H1 (cell line): Measurements from ENCODE around the gene MEF2C. TPM values are rescaled to one million over a fixed set of nuclear protein-coding genes. Genes with fewer than 3 reads are reported as not detected.

Experiments used
- CTCF ChIA-PET: fragments of 300-600 bp; sonication (Branson Sonifier 250); formaldehyde crosslinking; loops from one replicate; lab custom pipeline; 2021; ENCODE audit not compliant: partially characterized antibody; lab: Charles Lee
- POLR2A ChIA-PET: fragments of 300-600 bp; sonication (Branson Sonifier 250); formaldehyde crosslinking; loops from one replicate; lab custom pipeline; 2021; ENCODE audit warnings: inconsistent platforms; ENCODE audit not compliant: partially characterized antibody; lab: Charles Lee
- DNase-seq, 2 experiments: peaks; one replicate each; pipeline versions ENCODE4 v3.0.0 to v3.0.0-alpha.2; 2010 to 2022; ENCODE audit warnings: low spot score in 2 of 2, low read depth in 1 of 2, mixed read lengths in 1 of 2
- FAIRE-seq: peaks from 2 replicates; lab custom pipeline; 2011; peaks lifted over from hg19 to GRCh38; lab: Jason Lieb, UNC
- H2AFZ ChIP-seq: 2 replicates; pipeline ENCODE4 v1.8.1; 2012; ENCODE audit warnings: low read length, inconsistent platforms
- H2AK5ac ChIP-seq: 2 replicates; pipeline ENCODE4 v1.6.1; 2013; ENCODE audit warnings: low read depth, low read length
- H2BK120ac ChIP-seq: replicated peaks from 2 replicates; pipeline ENCODE3; 2013; ENCODE audit warnings: low read depth, low read length, inconsistent platforms
- H2BK12ac ChIP-seq: 2 replicates; pipeline ENCODE4 v1.6.1; 2013; ENCODE audit warnings: low read depth, low read length
- H2BK15ac ChIP-seq: 2 replicates; pipeline ENCODE4 v1.6.1; 2013; ENCODE audit warnings: low read length
- H2BK20ac ChIP-seq: 2 replicates; pipeline ENCODE4 v1.6.1; 2013; ENCODE audit warnings: low read length
- H2BK5ac ChIP-seq: 2 replicates; pipeline ENCODE4 v1.6.1; 2013; ENCODE audit warnings: low read depth, low read length
- H3K14ac ChIP-seq: 2 replicates; pipeline ENCODE4 v1.6.1; 2013; ENCODE audit warnings: inconsistent platforms; ENCODE audit not compliant: insufficient read length
- H3K18ac ChIP-seq: 2 replicates; pipeline ENCODE4 v1.6.1; 2013; ENCODE audit warnings: low read length; ENCODE audit errors: extremely low read depth
- H3K23ac ChIP-seq: 2 replicates; pipeline ENCODE4 v1.6.1; 2013; ENCODE audit warnings: inconsistent platforms; ENCODE audit not compliant: insufficient read length
- H3K23me2 ChIP-seq: 2 replicates; pipeline ENCODE4 v1.6.1; 2013; ENCODE audit warnings: low read depth, low read length
- H3K27ac ChIP-seq: 2 replicates; pipeline ENCODE4 v1.6.1; 2011; ENCODE audit warnings: low read depth, low read length, inconsistent platforms
- H3K27me3 ChIP-seq, 4 experiments: replicated peaks in 1 of 4; 1 replicate in 1 of 4; 2 replicates in 3 of 4; pipeline versions ENCODE4 v1.6.1 to v1.8.1; 2011 to 2013; ENCODE audit warnings: low read length in 3 of 4, mild to moderate bottlenecking in 3 of 4, inconsistent platforms in 2 of 4, mixed read lengths in 2 of 4, moderate library complexity in 1 of 4; ENCODE audit not compliant: control insufficient read depth in 3 of 4, insufficient read depth in 3 of 4; ENCODE audit errors: extremely low read depth in 1 of 4
- H3K36me3 ChIP-seq, 4 experiments: 2 replicates each; pipeline versions ENCODE4 v1.6.1 to v1.8.1; 2011 to 2013; ENCODE audit warnings: mild to moderate bottlenecking in 4 of 4, low read length in 3 of 4, moderate library complexity in 2 of 4, control low read depth in 1 of 4, inconsistent platforms in 1 of 4; ENCODE audit not compliant: insufficient read depth in 4 of 4, control insufficient read depth in 2 of 4
- H3K4ac ChIP-seq: replicated peaks from 2 replicates; pipeline ENCODE3; 2013; ENCODE audit warnings: low read length, low read depth, mixed read lengths, inconsistent platforms; ENCODE audit not compliant: insufficient read length
- H3K4me1 ChIP-seq, 4 experiments: replicated peaks in 1 of 4; 1 replicate in 1 of 4; 2 replicates in 3 of 4; pipeline versions ENCODE4 v1.6.1 to v1.8.1; 2011 to 2013; ENCODE audit warnings: low read length in 3 of 4, inconsistent platforms in 2 of 4, mixed read lengths in 1 of 4; ENCODE audit not compliant: insufficient read depth in 4 of 4, control insufficient read depth in 3 of 4
- H3K4me2 ChIP-seq, 2 experiments: 2 replicates each; pipeline versions ENCODE4 v1.6.1 to v1.8.1; 2011 to 2013; ENCODE audit warnings: low read depth in 2 of 2, low read length in 2 of 2, control low read depth in 1 of 2, inconsistent platforms in 1 of 2, mild to moderate bottlenecking in 1 of 2; ENCODE audit not compliant: insufficient read depth in 1 of 2
- H3K4me3 ChIP-seq, 4 experiments: fragments of 200-600, 300-600 bp in 1 of 4; sonication (generic), shearing (Covaris generic), sonication (Bioruptor Twin) in 1 of 4; 2 replicates each; pipeline versions ENCODE4 v1.5.1 to v1.8.1; 2011 to 2016; ENCODE audit warnings: low read length in 4 of 4, low read depth in 3 of 4, control low read depth in 2 of 4, inconsistent platforms in 2 of 4, mild to moderate bottlenecking in 2 of 4, mixed read lengths in 1 of 4, moderate library complexity in 1 of 4; ENCODE audit not compliant: insufficient read depth in 2 of 4; ENCODE audit errors: extremely low read depth in 1 of 4
- H3K56ac ChIP-seq: replicated peaks from 2 replicates; pipeline ENCODE3; 2013; ENCODE audit warnings: low read depth, mild to moderate bottlenecking, mixed read lengths, low read length, inconsistent platforms; ENCODE audit not compliant: insufficient read length
- H3K79me1 ChIP-seq: 2 replicates; pipeline ENCODE4 v1.6.1; 2013; ENCODE audit warnings: low read depth, low read length, control low read depth
- H3K79me2 ChIP-seq, 2 experiments: 2 replicates each; pipeline versions ENCODE4 v1.6.1 to v1.8.1; 2012 to 2013; ENCODE audit warnings: low read length in 2 of 2, mild to moderate bottlenecking in 2 of 2, inconsistent platforms in 1 of 2; ENCODE audit not compliant: insufficient read depth in 2 of 2, control insufficient read depth in 1 of 2
- H3K9ac ChIP-seq, 4 experiments: replicated peaks in 1 of 4; 1 replicate in 1 of 4; 2 replicates in 3 of 4; pipeline versions ENCODE4 v1.6.1 to v1.8.1; 2011 to 2013; ENCODE audit warnings: low read depth in 3 of 4, low read length in 3 of 4, control low read depth in 2 of 4, mild to moderate bottlenecking in 2 of 4, moderate library complexity in 2 of 4, inconsistent platforms in 1 of 4; ENCODE audit errors: extremely low read depth in 1 of 4
- H3K9me3 ChIP-seq, 2 experiments: 2 replicates each; pipeline versions ENCODE4 v1.6.1 to v1.8.1; 2012 to 2013; ENCODE audit warnings: mild to moderate bottlenecking in 2 of 2, moderate library complexity in 2 of 2, control low read depth in 1 of 2, inconsistent platforms in 1 of 2, low read depth in 1 of 2, low read length in 1 of 2, mixed read lengths in 1 of 2; ENCODE audit not compliant: insufficient read depth in 2 of 2
- H4K20me1 ChIP-seq, 2 experiments: replicated peaks in 1 of 2; 2 replicates each; pipeline versions ENCODE3 to v1.8.1; 2011 to 2013; ENCODE audit warnings: inconsistent platforms in 2 of 2, low read length in 2 of 2, mild to moderate bottlenecking in 1 of 2; ENCODE audit not compliant: insufficient read depth in 2 of 2, control insufficient read depth in 1 of 2
- H4K5ac ChIP-seq: 2 replicates; pipeline ENCODE4 v1.6.1; 2013; ENCODE audit warnings: low read length, low read depth, mixed read lengths, inconsistent platforms; ENCODE audit not compliant: insufficient read length
- H4K8ac ChIP-seq: 2 replicates; pipeline ENCODE4 v1.8.0; 2013; ENCODE audit warnings: mild to moderate bottlenecking, moderate library complexity, low read length, inconsistent platforms; ENCODE audit not compliant: insufficient read depth; ENCODE audit errors: extremely low read depth
- H4K91ac ChIP-seq: replicated peaks from 2 replicates; pipeline ENCODE3; 2013; ENCODE audit warnings: low read length, mixed read lengths, inconsistent platforms; ENCODE audit not compliant: insufficient read length
- ASH2L ChIP-seq: fragments of 200-600, 300-600 bp; sonication (generic); IDR thresholded peaks from one replicate; pipeline ENCODE4 v1.7.1; 2017; ENCODE audit warnings: low read length
- ATF3 ChIP-seq: IDR thresholded peaks from 2 replicates; pipeline ENCODE4 v1.6.1; 2011; ENCODE audit warnings: low read depth, mild to moderate bottlenecking, low read length; ENCODE audit not compliant: insufficient read depth
- BACH1 ChIP-seq: IDR thresholded peaks from 2 replicates; pipeline ENCODE4 v1.6.1; 2012; ENCODE audit warnings: low read length, improper control_type of control experiment
- CHD1 ChIP-seq: IDR thresholded peaks from 2 replicates; pipeline ENCODE4 v1.6.1; 2012; ENCODE audit warnings: low read depth, low read length, improper control_type of control experiment
- CREB1 ChIP-seq: IDR thresholded peaks from 2 replicates; pipeline ENCODE4 v1.6.1; 2012; ENCODE audit warnings: inconsistent platforms
- GABPA ChIP-seq: IDR thresholded peaks from 2 replicates; pipeline ENCODE4 v1.6.1; 2011; ENCODE audit warnings: mild to moderate bottlenecking, low read length, moderate library complexity, borderline replicate concordance; ENCODE audit not compliant: insufficient read depth
- NRF1 ChIP-seq: IDR thresholded peaks from 2 replicates; pipeline ENCODE4 v1.6.1; 2011; ENCODE audit warnings: mild to moderate bottlenecking, low read depth, low read length, improper control_type of control experiment
- PHF8 ChIP-seq: fragments of 200-600 bp; sonication (generic); conservative IDR thresholded peaks from 2 replicates; pipeline ENCODE4 v1.7.1; 2012; ENCODE audit warnings: low read depth, mild to moderate bottlenecking, inconsistent platforms, low read length, moderate library complexity
- POLR2A ChIP-seq, 2 experiments: IDR thresholded peaks; 1 replicate in 1 of 2; 2 replicates in 1 of 2; pipeline ENCODE4 v1.6.1; 2011; ENCODE audit warnings: low read depth in 2 of 2, low read length in 2 of 2, mild to moderate bottlenecking in 2 of 2; ENCODE audit errors: control extremely low read depth in 1 of 2
- SAP30 ChIP-seq: fragments of 300-600 bp; sonication (generic); IDR thresholded peaks from 2 replicates; pipeline ENCODE4 v1.7.1; 2012; ENCODE audit warnings: low read length, moderate library complexity, mild to moderate bottlenecking, inconsistent platforms; ENCODE audit not compliant: insufficient read depth, insufficient replicate concordance
- SP2 ChIP-seq: IDR thresholded peaks from 2 replicates; pipeline ENCODE4 v1.6.1; 2012; ENCODE audit warnings: mild to moderate bottlenecking, low read length, inconsistent platforms
- TBP ChIP-seq: IDR thresholded peaks from 2 replicates; pipeline ENCODE4 v1.6.1; 2011; ENCODE audit warnings: low read depth, low read length, improper control_type of control experiment
- USF2 ChIP-seq: IDR thresholded peaks from 2 replicates; pipeline ENCODE4 v1.6.1; 2011; ENCODE audit warnings: low read length, improper control_type of control experiment
- WGBS, 2 experiments: shearing (Covaris generic) in 1 of 2; methylation state at CpG; one replicate each; pipeline versions ENCODE4 v1.1.6 to v1.1.7; 2013 to 2015; ENCODE audit warnings: low lambda C conversion rate in 2 of 2, mixed read lengths in 2 of 2, inconsistent platforms in 1 of 2, low coverage in 1 of 2, missing lambda C conversion rate in 1 of 2; ENCODE audit not compliant: insufficient replicate concordance in 2 of 2, insufficient coverage in 1 of 2, insufficient read length in 1 of 2; ENCODE audit errors: extremely low coverage in 1 of 2, missing lambda C conversion rate in 1 of 2; 5-methylcytosine and 5-hydroxymethylcytosine counted together
- polyA plus RNA-seq, 7 experiments: library from polyadenylated mRNA; depleted of rRNA in 3 of 7; stranded (reverse) in 5 of 7; unstranded in 2 of 7; fragments of >200 nt in 5 of 7; fragments of 200-250 nt in 2 of 7; gene quantifications; 1 replicate in 5 of 7; 2 replicates in 1 of 7; 4 replicates in 1 of 7; pipeline versions ENCODE4 v1.2.1 to v1.2.3, GENCODE V29; 2011 to 2013; ENCODE audit warnings: missing spikeins in 2 of 7, mixed read lengths in 2 of 7
- total RNA-seq: library from RNA; stranded (reverse); fragmentation: NEBNext Ultra II Directional; extraction: Animal tissue kit (Norgen Biotek cat#: 25700); gene quantifications from 2 replicates; pipeline ENCODE4 v1.2.1, GENCODE V29; 2021

Gene MEF2C
- total and polyA plus RNA-seq, 2 of the 8 experiments (the other 6 are each of a cell fraction or from before 2014, with no cell fraction given): 0.59 to 0.99 TPM

GRCh38 chr5:88691230-88691582 lies 191.8 kb downstream of the MEF2C start:
- H3K14ac ChIP-seq: no peak overlapping the region
- no peak overlapping the region for H3K18ac ChIP-seq
- H3K4me2 ChIP-seq: peak overlapping the region; percentile 59 to 95
- peak overlapping the region in 1 of 4 experiments; percentile 54; a peak in 1 of 8 replicates for H3K4me3 ChIP-seq
- peaks cover 30 to 39% (median 35%) of the 10 kb centered on the region in 4 experiments for H3K4me1 ChIP-seq
- H3K23me2 ChIP-seq: peaks cover 5% of the 10 kb centered on the region; the same call in 1 of the 2 replicates
- no peak overlapping the region for H3K56ac ChIP-seq
- H3K4ac ChIP-seq: no peak overlapping the region
- H2BK12ac ChIP-seq: 0 out of 2 replicates have a peak overlapping the region, but pooled peaks have one; percentile 29
- H3K9ac ChIP-seq: no peak overlapping the region
- H4K5ac ChIP-seq: no peak overlapping the region
- peaks cover 89 to 99% (median 94%) of the 10 kb centered on the region in 4 experiments for H3K27me3 ChIP-seq
- no peak overlapping the region for H4K91ac ChIP-seq
- H2AFZ ChIP-seq: no peak overlapping the region
- no peaks in the 10 kb centered on the region for H3K79me2 ChIP-seq
- no peak overlapping the region for H2BK20ac ChIP-seq
- 4% methylated on average over 11 of the region's 11 CpGs; no CpG with 5 or more reads in 1 of the 2 experiments for WGBS, 2 experiments
- no peaks in the 10 kb centered on the region; a peak in 1 of 4 replicates for H3K9me3 ChIP-seq
- no peak overlapping the region for H2BK120ac ChIP-seq
- 0 out of 2 replicates have a peak overlapping the region, but pooled peaks have one; percentile 53 for H2BK15ac ChIP-seq
- no peak overlapping the region for H2AK5ac ChIP-seq
- no peak overlapping the region for H3K27ac ChIP-seq
- H3K23ac ChIP-seq: no peak overlapping the region
- CTCF ChIA-PET: interaction anchor here (0.6 to 6.1 kb wide), 55 partner anchors 9 to 1040 kb away, joined by 3 to 86 read pairs (median 5); no protein-coding TSS in a partner anchor
- no peaks in the 10 kb centered on the region for H3K36me3 ChIP-seq
- POLR2A ChIA-PET: interaction anchor here (1.1 to 2.9 kb wide), 5 partner anchors 10 to 24 kb away, joined by 4 to 13 read pairs (median 4); no protein-coding TSS in a partner anchor
- no peak overlapping the region for H2BK5ac ChIP-seq
- DNase-seq (no peak), FAIRE-seq (no peak)
- H3K79me1 ChIP-seq: no peaks in the 10 kb centered on the region
- H4K8ac ChIP-seq: no peak overlapping the region
- H4K20me1 ChIP-seq: peaks cover 2 to 13% of the 10 kb centered on the region in 2 experiments
- TF ChIP-seq ATF3: no peak
- TF ChIP-seq SP2: no peak
- TF ChIP-seq TBP: no peak
- TF ChIP-seq POLR2A (IDR thresholded peaks at IDR 0.05; ENCODE audit: control extremely low read depth in 1 of 2, low read depth in 2 of 2, low read length in 2 of 2): no peak
- no peak for TF ChIP-seq CREB1
- no peak for TF ChIP-seq GABPA
- no peak for TF ChIP-seq CHD1
- TF ChIP-seq SAP30: no peak
- no peak for TF ChIP-seq PHF8
- no peak for TF ChIP-seq ASH2L
- no peak for TF ChIP-seq NRF1
- TF ChIP-seq BACH1: no peak
- no peak for TF ChIP-seq USF2
